Caco-2 (cell line): ENCODE data around the gene RAP1GDS1. TPM values are rescaled to one million over a fixed set of nuclear protein-coding genes. Genes with fewer than 3 reads are reported as not detected.

Experiments
- BruUV-seq: library from RNA; stranded (reverse); fragments of 400-500 nt; replicated peaks from 2 replicates; lab custom pipeline; 2021; lab: Mats Ljungman, UMichigan
- CTCF ChIA-PET: fragments of 300-600 bp; sonication (Branson Sonifier 250); formaldehyde crosslinking; loops from one replicate; lab custom pipeline; 2022; ENCODE audit warnings: antibody characterized with exemption; lab: Charles Lee
- POLR2A ChIA-PET: fragments of 300-600 bp; sonication (Branson Sonifier 250); formaldehyde crosslinking; loops from one replicate; lab custom pipeline; 2022; ENCODE audit warnings: antibody characterized with exemption; lab: Charles Lee
- DNase-seq, 2 experiments: peaks; one replicate each; pipeline versions ENCODE4 v3.0.0 to v3.0.0-alpha.2; 2020 to 2022
- H3K27me3 ChIP-seq: replicated peaks from 2 replicates; pipeline ENCODE4 v1.6.0; 2011; ENCODE audit warnings: low read length; ENCODE audit not compliant: control insufficient read depth, insufficient read depth
- H3K36me3 ChIP-seq: 2 replicates; pipeline ENCODE4 v1.5.1; 2011; ENCODE audit warnings: low read length; ENCODE audit not compliant: control insufficient read depth, insufficient read depth
- H3K4me1 ChIP-seq: fragments of 250-450 bp; sonication (Bioruptor Pico); 2 replicates; pipeline ENCODE4 v1.5.1; 2020; ENCODE audit warnings: mild to moderate bottlenecking
- H3K4me3 ChIP-seq: 2 replicates; pipeline ENCODE4 v1.5.1; 2011; ENCODE audit warnings: low read depth, mild to moderate bottlenecking, control low read depth, low read length
- H3K9me3 ChIP-seq: fragments of 250-450 bp; sonication (Bioruptor Pico); 2 replicates; pipeline ENCODE4 v1.5.1; 2020; ENCODE audit warnings: mild to moderate bottlenecking, moderate library complexity
- H3K27ac Mint-ChIP-seq: one replicate; pipeline ENCODE4 v1.8.0; 2022; ENCODE audit warnings: mixed read lengths; ENCODE audit not compliant: unreplicated experiment
- H3K27me3 Mint-ChIP-seq: one replicate; pipeline ENCODE4 v1.8.0; 2022; ENCODE audit warnings: mixed read lengths; ENCODE audit not compliant: insufficient read depth, unreplicated experiment
- H3K36me3 Mint-ChIP-seq: one replicate; pipeline ENCODE4 v1.8.0; 2022; ENCODE audit warnings: mild to moderate bottlenecking, mixed read lengths; ENCODE audit not compliant: insufficient read depth, unreplicated experiment
- H3K4me1 Mint-ChIP-seq: one replicate; pipeline ENCODE4 v1.8.0; 2022; ENCODE audit warnings: low read depth, mixed read lengths; ENCODE audit not compliant: unreplicated experiment
- H3K4me3 Mint-ChIP-seq: one replicate; pipeline ENCODE4 v1.8.0; 2022; ENCODE audit warnings: mild to moderate bottlenecking, moderate library complexity, mixed read lengths; ENCODE audit not compliant: unreplicated experiment
- H3K9me3 Mint-ChIP-seq: one replicate; pipeline ENCODE4 v1.8.0; 2022; ENCODE audit warnings: mixed read lengths; ENCODE audit not compliant: unreplicated experiment
- intact Hi-C: fragments of 100-400 bp; cut with micrococcal nuclease; formaldehyde crosslinking; loops from one replicate; pipeline ENCODE4 v1.10.0; 2022; ENCODE audit not compliant: unreplicated experiment
- total RNA-seq: library from RNA; stranded (reverse); gene quantifications from 2 replicates; pipeline ENCODE4 v1.2.3, GENCODE V29; 2022
- TF ChIP-seq, protein P1 (sequence below), 2 experiments: fragments of 200-600 bp in 1 of 2; IDR thresholded peaks; 1 replicate in 1 of 2; 2 replicates in 1 of 2; pipeline versions ENCODE4 v1.5.1 to v1.8.0; 2011 to 2022; ENCODE audit warnings: antibody characterized with exemption in 1 of 2, control low read depth in 1 of 2, inconsistent platforms in 1 of 2, low read depth in 1 of 2, low read length in 1 of 2, mild to moderate bottlenecking in 1 of 2, moderate library complexity in 1 of 2; ENCODE audit not compliant: insufficient read depth in 1 of 2, severe bottlenecking in 1 of 2, unreplicated experiment in 1 of 2

Gene RAP1GDS1
- total RNA-seq, 1 experiment from 2014 or later: 45.5 TPM

DNA sequence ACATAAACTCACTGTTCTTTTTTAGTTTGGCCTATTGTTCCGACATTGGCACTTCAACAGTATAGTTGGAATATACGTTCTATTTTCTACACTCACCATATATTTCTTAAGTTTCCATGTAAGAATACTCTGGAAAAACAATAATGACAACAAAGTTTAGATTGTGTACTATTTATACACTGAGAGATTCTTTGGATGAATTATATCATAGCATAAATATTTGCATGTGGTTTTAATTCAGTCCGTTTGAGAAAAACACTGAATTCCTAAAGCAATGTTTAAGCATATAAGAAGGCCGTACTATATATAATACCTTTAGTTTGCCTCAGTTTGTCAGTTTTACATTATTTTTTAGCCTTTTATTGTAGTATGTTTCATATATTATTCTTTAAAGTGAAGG is 82.4 kb downstream of the RAP1GDS1 start:
- no peak for DNase-seq
- CTCF ChIA-PET: no interaction called here
- Mint-ChIP-seq H3K9me3 (no peaks in the 10 kb centered on the region), H3K4me1 (peaks cover 6% of the 10 kb centered on the region), H3K27me3 (no peaks in the 10 kb centered on the region), H3K27ac (no peak overlapping the region), H3K36me3 (peaks cover 7% of the 10 kb centered on the region), H3K4me3 (no peak overlapping the region)
- H3K9me3 ChIP-seq: no peaks in the 10 kb centered on the region
- POLR2A ChIA-PET: no interaction called here
- TF ChIP-seq, protein P1, sequence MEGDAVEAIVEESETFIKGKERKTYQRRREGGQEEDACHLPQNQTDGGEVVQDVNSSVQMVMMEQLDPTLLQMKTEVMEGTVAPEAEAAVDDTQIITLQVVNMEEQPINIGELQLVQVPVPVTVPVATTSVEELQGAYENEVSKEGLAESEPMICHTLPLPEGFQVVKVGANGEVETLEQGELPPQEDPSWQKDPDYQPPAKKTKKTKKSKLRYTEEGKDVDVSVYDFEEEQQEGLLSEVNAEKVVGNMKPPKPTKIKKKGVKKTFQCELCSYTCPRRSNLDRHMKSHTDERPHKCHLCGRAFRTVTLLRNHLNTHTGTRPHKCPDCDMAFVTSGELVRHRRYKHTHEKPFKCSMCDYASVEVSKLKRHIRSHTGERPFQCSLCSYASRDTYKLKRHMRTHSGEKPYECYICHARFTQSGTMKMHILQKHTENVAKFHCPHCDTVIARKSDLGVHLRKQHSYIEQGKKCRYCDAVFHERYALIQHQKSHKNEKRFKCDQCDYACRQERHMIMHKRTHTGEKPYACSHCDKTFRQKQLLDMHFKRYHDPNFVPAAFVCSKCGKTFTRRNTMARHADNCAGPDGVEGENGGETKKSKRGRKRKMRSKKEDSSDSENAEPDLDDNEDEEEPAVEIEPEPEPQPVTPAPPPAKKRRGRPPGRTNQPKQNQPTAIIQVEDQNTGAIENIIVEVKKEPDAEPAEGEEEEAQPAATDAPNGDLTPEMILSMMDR (IDR thresholded peaks at IDR 0.05; ENCODE audit: insufficient read depth in 1 of 2, low read depth in 1 of 2, low read length in 1 of 2, severe bottlenecking in 1 of 2, unreplicated experiment in 1 of 2): no peak
- no peaks in the 10 kb centered on the region for H3K27me3 ChIP-seq
- intact Hi-C loops: no loop called here
- H3K4me3 ChIP-seq: no peak overlapping the region
- BruUV-seq: no TSS peak
- H3K36me3 ChIP-seq: no peaks in the 10 kb centered on the region
- H3K4me1 ChIP-seq: no peaks in the 10 kb centered on the region

DNA sequence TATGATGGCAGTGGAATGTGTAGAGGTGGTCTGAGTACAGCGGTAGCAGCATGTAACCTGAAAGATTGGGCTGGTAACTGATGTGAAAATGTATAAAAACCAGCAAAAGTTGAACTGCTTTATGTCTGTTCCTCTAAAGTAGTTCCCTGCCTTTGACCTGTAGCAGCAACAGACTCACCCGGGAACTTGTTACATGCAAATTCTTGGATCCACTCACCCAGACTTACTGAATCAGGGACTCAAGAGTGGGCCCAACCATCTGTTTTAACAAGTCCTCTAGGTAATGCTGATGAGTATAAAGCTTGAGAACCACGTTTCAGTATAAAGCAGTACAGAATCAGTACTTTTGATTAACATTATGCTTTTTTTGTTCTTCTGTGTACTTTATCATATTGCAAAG is 84.7 kb downstream of the RAP1GDS1 start:
- no TSS peak for BruUV-seq
- POLR2A ChIA-PET: no interaction called here
- no peaks in the 10 kb centered on the region for H3K4me1 ChIP-seq

DNA sequence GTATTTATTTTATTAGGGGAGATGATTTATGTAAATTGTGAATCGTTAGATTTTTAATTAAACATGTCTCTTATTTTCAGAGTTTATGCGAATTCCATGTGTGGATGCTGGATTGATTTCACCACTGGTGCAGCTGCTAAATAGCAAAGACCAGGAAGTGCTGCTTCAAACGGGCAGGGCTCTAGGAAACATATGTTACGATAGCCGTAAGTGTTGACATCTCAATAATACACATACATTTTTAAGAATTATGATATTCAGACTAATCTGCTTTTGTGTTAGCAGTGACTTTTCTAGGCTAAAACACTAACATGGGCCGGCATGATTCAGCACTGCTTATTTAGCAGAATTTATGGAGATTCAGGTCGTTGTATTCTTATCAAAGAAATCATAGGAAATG is 91.2 kb downstream of the RAP1GDS1 start:
- ChIA-PET CTCF (no interaction called here), POLR2A (no interaction called here)
- TF ChIP-seq, protein P1 (IDR thresholded peaks at IDR 0.05; ENCODE audit: insufficient read depth in 1 of 2, low read depth in 1 of 2, low read length in 1 of 2, severe bottlenecking in 1 of 2, unreplicated experiment in 1 of 2): no peak
- no peaks in the 10 kb centered on the region for H3K9me3 ChIP-seq
- H3K36me3 ChIP-seq: no peaks in the 10 kb centered on the region
- H3K4me1 ChIP-seq: no peaks in the 10 kb centered on the region
- Mint-ChIP-seq H3K27me3 (no peaks in the 10 kb centered on the region), H3K4me1 (no peaks in the 10 kb centered on the region), H3K9me3 (no peaks in the 10 kb centered on the region), H3K27ac (no peak overlapping the region), H3K4me3 (no peak overlapping the region), H3K36me3 (peaks cover 9% of the 10 kb centered on the region)
- no TSS peak for BruUV-seq
- H3K4me3 ChIP-seq: no peak overlapping the region
- H3K27me3 ChIP-seq: no peaks in the 10 kb centered on the region
- intact Hi-C loops: no loop called here
- DNase-seq: no peak

More for the DNA sequence above, 84.7 kb downstream of the RAP1GDS1 start:
- H3K9me3 Mint-ChIP-seq: no peaks in the 10 kb centered on the region
- TF ChIP-seq, protein P1 (IDR thresholded peaks at IDR 0.05; ENCODE audit: insufficient read depth in 1 of 2, low read depth in 1 of 2, low read length in 1 of 2, severe bottlenecking in 1 of 2, unreplicated experiment in 1 of 2): no peak
- H3K27ac Mint-ChIP-seq: no peak overlapping the region
- no peak for DNase-seq
- Histone ChIP-seq H3K27me3 (no peaks in the 10 kb centered on the region), H3K9me3 (no peaks in the 10 kb centered on the region), H3K36me3 (no peaks in the 10 kb centered on the region), H3K4me3 (no peak overlapping the region)
- CTCF ChIA-PET: no interaction called here
- intact Hi-C loops: no loop called here
- H3K27me3 Mint-ChIP-seq: no peaks in the 10 kb centered on the region
- peaks cover 9% of the 10 kb centered on the region for H3K36me3 Mint-ChIP-seq
- H3K4me3 Mint-ChIP-seq: no peak overlapping the region
- no peaks in the 10 kb centered on the region for H3K4me1 Mint-ChIP-seq
